HG03103 (cell line): ENCODE measurements around the gene DNAJB6.

Source experiments
- ATAC-seq: cut with Tn5 transposase; IDR thresholded peaks from one replicate; pipeline ENCODE4 v1.9.1; 2021; ENCODE audit warnings: low read depth; ENCODE audit not compliant: unreplicated experiment

DNAJB6 gene

GRCh38 chr7:157394246-157395191, 57.7 kb downstream of the DNAJB6 start:
- ATAC-seq: no peak

GRCh38 chr7:157395206-157395605, 58.4 kb downstream of the DNAJB6 start:
- no peak for ATAC-seq

GRCh38 chr7:157396316-157397035, 59.7 kb downstream of the DNAJB6 start:
- no peak for ATAC-seq

DNA sequence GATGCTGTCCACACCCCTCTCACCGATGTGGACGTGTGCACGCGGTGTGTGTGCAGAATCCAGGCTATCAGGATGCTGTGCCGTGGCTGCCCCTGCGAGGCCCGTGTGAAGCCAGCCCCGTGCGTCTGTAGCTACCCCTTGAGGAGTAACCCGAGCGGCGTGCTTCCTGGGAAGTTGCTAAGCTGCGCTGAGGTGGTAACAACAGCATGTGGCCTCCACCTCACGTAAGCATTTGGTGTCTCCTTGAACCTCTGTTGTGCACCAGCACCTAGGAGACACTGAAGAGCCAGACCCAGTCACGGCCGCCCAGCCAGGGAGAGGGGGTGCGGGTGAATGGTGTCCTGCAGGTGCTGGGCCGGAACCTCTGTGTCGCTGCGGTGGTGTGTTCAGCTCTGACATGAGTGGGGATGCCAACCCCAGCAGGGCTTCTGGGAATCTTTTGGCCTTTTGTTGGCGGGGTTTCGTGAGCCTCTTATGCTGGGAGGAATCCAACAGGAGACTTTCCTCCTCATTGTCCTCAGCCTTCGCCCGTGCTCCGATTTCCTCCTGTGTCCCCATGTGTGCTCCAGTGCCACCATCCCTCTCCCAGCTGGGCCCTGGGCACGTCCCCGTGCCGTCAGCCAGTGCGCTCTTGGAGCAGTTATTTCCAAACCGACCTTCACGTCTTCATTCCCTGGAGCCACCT, 60.4 kb downstream of the DNAJB6 start:
- ATAC-seq: no peak

GRCh38 chr7:157397731-157398691, 61.2 kb downstream of the DNAJB6 start:
- ATAC-seq: no peak

DNA sequence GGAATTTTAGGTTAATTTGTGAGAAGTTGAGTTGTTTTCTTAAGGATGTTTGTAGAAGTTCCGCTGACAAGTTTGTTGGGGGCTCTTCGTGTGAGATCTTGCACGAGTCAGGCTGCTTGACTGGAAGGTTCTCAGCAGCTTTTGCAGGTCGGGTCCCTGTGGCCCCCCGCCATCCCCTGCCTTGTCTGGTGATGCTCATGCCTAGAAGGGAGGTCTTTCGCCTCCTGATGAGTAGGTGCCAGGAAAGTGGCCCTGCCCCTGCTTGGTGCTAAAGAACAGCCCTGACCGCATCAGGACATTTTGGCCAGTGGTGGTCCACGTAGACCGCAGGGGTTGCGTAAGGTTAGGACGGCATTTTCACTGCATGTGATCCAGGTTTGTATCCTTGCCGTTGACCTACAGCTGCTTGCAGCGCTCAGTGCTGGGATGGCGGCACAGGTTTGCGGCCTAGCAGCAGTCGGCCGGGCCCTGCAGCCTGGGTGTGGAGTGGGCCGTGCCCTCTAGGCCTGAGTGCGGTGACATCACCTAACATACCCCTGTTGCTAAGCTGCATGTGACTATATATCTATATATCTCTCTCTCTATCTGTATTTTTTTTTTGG, 62.4 kb downstream of the DNAJB6 start:
- ATAC-seq: no peak

- ATAC-seq: no peak
These were observed 63.5 kb downstream of the DNAJB6 start for GRCh38 chr7:157400171-157400860.

DNA sequence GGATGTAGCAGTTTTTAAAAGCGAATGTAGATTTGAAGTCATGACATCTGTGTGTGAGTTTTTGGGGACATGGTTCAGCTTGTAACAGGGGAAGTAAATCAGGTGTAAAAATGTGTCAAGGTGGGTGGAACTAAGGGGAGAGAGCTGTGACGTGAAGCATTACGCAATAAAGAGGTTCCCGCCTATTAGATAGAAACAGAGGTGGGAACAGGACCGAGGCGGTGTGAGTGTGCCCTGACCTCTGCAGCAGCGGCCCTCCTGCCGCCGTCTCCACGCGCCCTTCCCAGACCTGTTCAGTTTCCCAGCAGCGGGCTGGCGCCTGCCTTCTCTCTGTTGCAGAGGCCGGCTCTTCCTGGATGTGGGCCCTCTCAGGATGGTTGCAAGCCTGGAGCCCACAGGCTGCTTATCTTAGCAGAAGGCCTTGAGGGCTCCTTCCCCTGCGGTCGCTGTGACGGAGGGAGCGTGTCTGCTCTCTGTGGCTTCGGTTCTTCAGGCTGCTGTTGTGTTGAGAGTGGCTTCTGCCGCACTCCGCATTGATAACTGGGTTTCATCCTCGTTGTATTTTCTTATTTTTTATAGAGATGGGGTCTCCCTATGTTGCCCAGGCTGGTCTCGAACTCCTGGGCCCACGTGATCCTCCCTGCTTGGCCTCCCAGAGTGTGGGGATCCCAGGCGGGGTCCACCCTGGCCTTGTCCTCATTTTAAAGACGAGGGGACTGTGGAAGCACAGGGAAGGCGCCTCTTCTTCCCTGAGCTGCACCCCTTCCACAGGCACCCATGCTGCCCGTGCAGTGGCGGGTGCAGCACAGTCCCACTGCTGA, 65.0 kb downstream of the DNAJB6 start:
- ATAC-seq: no peak

DNA sequence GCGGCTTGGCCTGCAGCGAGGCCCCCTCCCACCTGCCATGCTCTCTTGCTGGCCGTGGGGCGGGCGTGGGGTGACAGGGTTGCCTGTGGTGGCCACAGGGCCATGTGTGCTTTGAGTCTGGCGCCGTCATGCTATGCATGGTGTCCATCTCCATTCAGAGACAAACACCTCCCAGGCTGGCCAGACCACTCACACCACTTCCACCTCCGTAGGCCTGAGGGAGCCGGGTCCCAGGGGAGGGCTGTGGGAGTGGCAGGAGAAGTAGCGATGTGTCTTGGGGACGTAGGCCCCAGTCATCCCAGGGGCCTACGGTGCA, 65.5 kb downstream of the DNAJB6 start:
- no peak for ATAC-seq

GRCh38 chr7:157402911-157403534, 66.2 kb downstream of the DNAJB6 start:
- ATAC-seq: no peak

DNA sequence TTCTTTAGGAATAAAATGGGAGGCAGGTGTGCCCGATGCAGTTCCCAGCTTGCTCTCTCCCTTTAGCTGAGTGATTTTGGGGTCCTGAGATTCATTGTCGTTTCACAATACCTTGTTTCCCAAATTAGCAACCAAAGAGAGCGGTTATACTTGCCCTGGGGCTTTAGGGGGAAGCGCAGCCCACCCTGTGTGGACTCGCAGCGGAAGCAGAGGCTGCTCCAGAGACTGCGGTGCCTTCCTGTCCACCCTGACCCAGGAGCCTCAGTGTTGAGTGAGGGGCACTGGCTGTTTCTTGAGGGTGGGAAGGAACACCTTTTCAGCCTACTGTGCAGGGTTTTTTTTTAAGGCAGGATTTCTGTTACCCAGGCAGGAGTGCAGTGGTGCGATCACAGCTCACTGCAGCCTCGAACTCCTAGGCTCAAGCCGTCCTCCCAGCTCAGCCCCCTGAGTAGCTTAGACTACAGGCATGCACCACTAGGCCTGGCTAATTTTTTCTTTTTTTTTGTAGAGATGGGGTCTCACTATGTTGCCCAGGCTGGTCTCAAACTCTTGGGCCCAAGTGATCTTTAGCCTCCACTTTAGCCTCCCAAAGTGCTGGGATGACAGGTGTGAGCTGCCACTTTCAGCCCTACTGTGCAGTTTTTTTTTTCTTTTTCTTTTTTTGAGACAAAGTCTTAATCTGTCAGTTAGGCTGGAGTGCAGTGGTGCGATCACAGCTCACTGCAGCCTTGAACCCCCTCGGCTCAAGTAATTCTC, 67.0 kb downstream of the DNAJB6 start:
- ATAC-seq: no peak

GRCh38 chr7:157404845-157405481, 68.2 kb downstream of the DNAJB6 start:
- no peak for ATAC-seq

- ATAC-seq: no peak
These were observed 68.7 kb downstream of the DNAJB6 start for GRCh38 chr7:157405501-157405900.

DNA sequence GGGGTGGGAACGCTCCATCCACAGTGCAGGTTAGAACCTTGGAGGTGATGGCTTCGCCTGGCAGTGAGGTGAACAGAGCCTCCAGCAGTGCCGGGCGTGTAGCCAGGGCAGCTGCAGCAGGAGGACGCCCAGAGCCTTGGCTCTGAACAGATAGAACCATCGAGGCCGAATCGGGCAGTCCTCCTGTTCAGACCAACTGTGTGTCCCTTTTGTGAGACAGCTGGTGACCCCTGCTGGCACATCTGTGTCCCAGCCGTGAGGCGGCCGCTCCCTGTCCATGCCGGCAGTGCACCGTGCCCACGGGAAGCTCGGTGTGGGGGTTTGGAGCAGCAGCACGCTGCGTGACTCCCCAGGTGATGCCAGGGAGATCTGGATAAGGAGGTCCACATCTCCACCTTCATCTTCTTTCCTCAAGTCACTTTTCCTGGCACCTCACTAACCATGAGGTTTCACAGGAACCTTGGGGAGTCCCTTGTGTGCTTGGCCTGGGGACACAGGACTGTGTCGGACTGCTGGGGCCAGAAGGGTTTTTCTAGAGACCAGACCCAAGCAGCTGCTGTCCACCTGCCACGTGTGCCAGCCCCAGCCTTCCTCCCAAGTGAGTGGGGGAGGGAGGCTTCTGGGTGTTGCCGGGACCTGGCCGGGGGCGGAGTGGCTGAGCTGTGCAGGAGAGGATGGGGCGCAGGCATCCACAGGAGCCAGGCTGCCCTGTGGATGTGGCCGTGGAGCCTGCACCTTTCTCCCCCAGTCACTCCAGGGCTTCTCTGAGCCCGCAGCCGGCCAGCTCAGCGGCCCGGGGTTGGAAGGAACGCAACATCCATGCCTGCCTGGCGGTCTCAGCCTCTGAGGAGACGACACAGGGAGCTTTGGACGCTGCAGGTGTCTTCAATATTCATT, 69.4 kb downstream of the DNAJB6 start:
- ATAC-seq: no peak

GRCh38 chr7:157406971-157407370, 70.2 kb downstream of the DNAJB6 start:
- ATAC-seq: no peak
